ENCODE results near the gene BEAN1. TPM values are rescaled to one million over a fixed set of nuclear protein-coding genes. Genes with fewer than 3 reads are reported as not detected.
"Not testable (repeated sequence)": the region's sequence is repeated elsewhere in the genome, so short reads cannot be mapped to it uniquely, and the experiment has no call there.

BEAN1 gene
- total and polyA plus RNA-seq, 7 donors, result 0.01 to 0.08 TPM; not detected in 5

DNA sequence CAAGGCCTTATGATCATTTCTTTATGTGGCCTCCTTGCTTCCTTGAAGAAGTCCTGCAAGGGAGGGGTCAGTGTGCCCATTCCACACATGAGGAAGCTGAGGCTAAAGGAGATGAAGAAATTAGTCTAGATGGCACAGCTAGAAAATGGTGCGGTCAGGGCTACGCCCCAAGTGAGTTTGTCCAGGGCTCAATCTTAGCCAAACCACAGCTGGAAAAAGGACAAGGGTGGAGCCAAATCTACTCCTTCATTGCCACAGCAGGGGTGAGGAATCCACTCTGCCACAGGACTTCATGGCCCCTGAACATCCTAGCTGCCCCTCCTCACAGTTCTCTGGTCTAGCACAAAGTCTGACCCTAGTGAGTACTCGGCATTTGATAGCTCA, 16.2 kb downstream of the BEAN1 start:
- Histone ChIP-seq H3K27ac (no peak overlapping the region), H3K9me3 (no peaks in the 10 kb centered on the region), H3K4me3 (no peak overlapping the region), H3K36me3 (ENCODE audit: insufficient read depth in 1 of 2, low read depth in 1 of 2) (no peaks in the 10 kb centered on the region), H3K4me1 (no peaks in the 10 kb centered on the region), H3K27me3 (ENCODE audit: insufficient read depth in 3 of 3, low read length in 2 of 3) (peaks cover 0 to 5% (median 5%) of the 10 kb centered on the region in 3 donors)
- TF ChIP-seq, protein P1, sequence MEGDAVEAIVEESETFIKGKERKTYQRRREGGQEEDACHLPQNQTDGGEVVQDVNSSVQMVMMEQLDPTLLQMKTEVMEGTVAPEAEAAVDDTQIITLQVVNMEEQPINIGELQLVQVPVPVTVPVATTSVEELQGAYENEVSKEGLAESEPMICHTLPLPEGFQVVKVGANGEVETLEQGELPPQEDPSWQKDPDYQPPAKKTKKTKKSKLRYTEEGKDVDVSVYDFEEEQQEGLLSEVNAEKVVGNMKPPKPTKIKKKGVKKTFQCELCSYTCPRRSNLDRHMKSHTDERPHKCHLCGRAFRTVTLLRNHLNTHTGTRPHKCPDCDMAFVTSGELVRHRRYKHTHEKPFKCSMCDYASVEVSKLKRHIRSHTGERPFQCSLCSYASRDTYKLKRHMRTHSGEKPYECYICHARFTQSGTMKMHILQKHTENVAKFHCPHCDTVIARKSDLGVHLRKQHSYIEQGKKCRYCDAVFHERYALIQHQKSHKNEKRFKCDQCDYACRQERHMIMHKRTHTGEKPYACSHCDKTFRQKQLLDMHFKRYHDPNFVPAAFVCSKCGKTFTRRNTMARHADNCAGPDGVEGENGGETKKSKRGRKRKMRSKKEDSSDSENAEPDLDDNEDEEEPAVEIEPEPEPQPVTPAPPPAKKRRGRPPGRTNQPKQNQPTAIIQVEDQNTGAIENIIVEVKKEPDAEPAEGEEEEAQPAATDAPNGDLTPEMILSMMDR (IDR thresholded peaks at IDR 0.05), result no peak
- intact Hi-C loops (cut with DNase I), result no loop called here
- DNase-seq (no peak), ATAC-seq (no peak)
- 63 to 94% (median 74%) methylated on average over 3 of the region's 3 CpGs for WGBS, 3 donors

- intact Hi-C loops (cut with DNase I), result no loop called here
- 48 to 52% (median 51%) methylated on average over 3 of the region's 3 CpGs for WGBS, 3 donors
- DNase-seq, result no peak
- TF ChIP-seq, protein P1 (IDR thresholded peaks at IDR 0.05), result no peak
- Histone ChIP-seq H3K36me3 (ENCODE audit: insufficient read depth in 1 of 2, low read depth in 1 of 2) (no peaks in the 10 kb centered on the region), H3K27ac (no peak overlapping the region), H3K9me3 (no peaks in the 10 kb centered on the region), H3K27me3 (ENCODE audit: insufficient read depth in 3 of 3, low read length in 2 of 3) (peaks cover 0 to 5% (median 5%) of the 10 kb centered on the region in 3 donors), H3K4me1 (no peaks in the 10 kb centered on the region), H3K4me3 (no peak overlapping the region)
- ATAC-seq, result no peak
Observed at GRCh38 chr16:66444049-66444481, 17.0 kb downstream of the BEAN1 start.

DNA sequence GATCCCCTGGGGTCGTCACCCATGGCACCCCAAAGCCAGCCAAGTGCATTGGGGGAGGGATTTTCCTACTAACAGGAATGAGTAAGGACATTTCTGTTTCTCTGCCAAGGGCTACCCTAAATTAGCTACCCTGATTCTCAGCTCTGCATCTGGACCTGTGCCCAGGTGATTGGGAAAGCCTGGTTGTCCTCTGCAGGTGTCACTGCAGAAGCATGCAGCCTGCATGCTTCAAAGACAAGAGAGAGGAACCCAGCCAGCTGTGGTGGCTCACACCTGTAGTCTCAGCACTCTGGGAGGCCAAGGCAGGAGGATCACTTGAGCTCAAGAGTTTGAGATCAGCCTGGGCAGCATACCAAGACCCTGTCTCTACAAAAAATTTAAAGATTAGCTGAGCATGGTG, 19.6 kb downstream of the BEAN1 start:
- TF ChIP-seq, protein P1 (IDR thresholded peaks at IDR 0.05), result no peak
- no peaks in the 10 kb centered on the region for H3K9me3 ChIP-seq
- 60 to 82% (median 63%) methylated on average over 1 of the region's 1 CpG for WGBS, 3 donors
- no peaks in the 10 kb centered on the region for H3K4me1 ChIP-seq
- intact Hi-C loops (cut with DNase I), result no loop called here
- no peaks in the 10 kb centered on the region for H3K27me3 ChIP-seq (ENCODE audit: insufficient read depth in 3 of 3, low read length in 2 of 3)
- DNase-seq, result no peak
- no peak overlapping the region for H3K27ac ChIP-seq
- no peak for ATAC-seq
- no peak overlapping the region for H3K4me3 ChIP-seq
- H3K36me3 ChIP-seq (ENCODE audit: insufficient read depth in 1 of 2, low read depth in 1 of 2), result no peaks in the 10 kb centered on the region

DNA sequence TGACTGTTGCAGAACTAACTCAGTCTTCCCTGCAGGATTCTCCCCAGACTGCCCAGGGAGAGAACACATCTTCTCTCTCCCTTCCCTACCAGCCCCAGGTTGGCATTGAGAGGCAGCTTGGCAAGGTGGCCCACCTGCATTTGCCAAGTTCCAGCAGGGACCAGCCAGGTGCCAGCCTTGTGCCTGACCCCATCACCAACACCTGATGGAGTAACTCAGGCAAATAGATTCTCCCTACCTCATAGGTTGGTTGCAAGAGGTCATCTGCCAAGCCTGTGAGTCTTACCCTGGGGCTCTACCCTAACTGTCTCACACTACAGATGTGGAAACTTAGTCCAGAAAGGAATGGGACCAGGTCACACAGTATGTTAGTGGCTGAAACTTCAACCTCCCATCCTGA, 20.4 kb downstream of the BEAN1 start:
- ATAC-seq (no peak), DNase-seq (no peak)
- intact Hi-C loops (cut with DNase I), result no loop called here
- Histone ChIP-seq H3K4me3 (no peak overlapping the region), H3K27me3 (ENCODE audit: insufficient read depth in 3 of 3, low read length in 2 of 3) (no peaks in the 10 kb centered on the region), H3K9me3 (no peaks in the 10 kb centered on the region), H3K36me3 (ENCODE audit: insufficient read depth in 1 of 2, low read depth in 1 of 2) (no peaks in the 10 kb centered on the region), H3K4me1 (no peaks in the 10 kb centered on the region), H3K27ac (no peak overlapping the region)
- TF ChIP-seq, protein P1 (IDR thresholded peaks at IDR 0.05), result no peak

GRCh38 chr16:66451548-66451947, 24.5 kb downstream of the BEAN1 start:
- H3K27ac ChIP-seq, result no peak overlapping the region
- 75 to 90% (median 83%) methylated on average over 3 of the region's 3 CpGs for WGBS, 3 donors
- H3K36me3 ChIP-seq (ENCODE audit: insufficient read depth in 1 of 2, low read depth in 1 of 2), result no peaks in the 10 kb centered on the region
- H3K4me1 ChIP-seq, result no peaks in the 10 kb centered on the region
- intact Hi-C loops (cut with DNase I), result no loop called here
- no peaks in the 10 kb centered on the region for H3K9me3 ChIP-seq
- H3K4me3 ChIP-seq, result no peak overlapping the region
- ATAC-seq (no peak), DNase-seq (no peak)
- TF ChIP-seq, protein P1 (IDR thresholded peaks at IDR 0.05), result no peak
- no peaks in the 10 kb centered on the region for H3K27me3 ChIP-seq (ENCODE audit: insufficient read depth in 3 of 3, low read length in 2 of 3)

DNA sequence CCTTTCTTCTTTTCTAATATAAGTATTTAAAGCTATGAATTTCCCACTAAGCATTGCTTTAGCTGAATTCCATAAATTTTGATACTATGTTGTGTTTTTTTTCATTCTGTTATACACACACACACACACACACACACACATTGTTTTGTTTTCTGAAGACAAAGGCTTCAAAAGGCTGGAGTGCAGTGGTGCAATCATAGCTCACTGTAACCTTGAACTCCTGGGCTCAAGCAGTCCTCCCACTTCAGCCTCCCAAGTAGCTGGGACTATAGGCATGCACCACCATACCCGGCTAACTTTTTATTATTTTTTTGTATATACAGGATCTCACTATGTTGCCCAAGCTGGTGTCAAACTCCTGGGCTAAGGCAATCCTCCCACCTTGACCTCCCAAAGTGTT, 26.1 kb downstream of the BEAN1 start:
- 92 to 100% (median 93%) methylated on average over 1 of the region's 1 CpG for WGBS, 3 donors
- H3K27me3 ChIP-seq (ENCODE audit: insufficient read depth in 3 of 3, low read length in 2 of 3); DNase-seq: not testable (repeated sequence)

More for the DNA sequence above, 26.1 kb downstream of the BEAN1 start:
- H3K9me3 ChIP-seq; intact Hi-C loops (cut with DNase I); H3K4me1 ChIP-seq; H3K36me3 ChIP-seq (ENCODE audit: insufficient read depth in 1 of 2, low read depth in 1 of 2); H3K4me3 ChIP-seq; ATAC-seq; H3K27ac ChIP-seq: not testable (repeated sequence)
